OCI-M1 (cell line): ENCODE measurements around the gene PDE4D.

ENCODE experiments used
- DNase-seq: peaks from one replicate; lab custom pipeline; 2025; lab: John Stamatoyannopoulos, UW

The PDE4D gene

DNA sequence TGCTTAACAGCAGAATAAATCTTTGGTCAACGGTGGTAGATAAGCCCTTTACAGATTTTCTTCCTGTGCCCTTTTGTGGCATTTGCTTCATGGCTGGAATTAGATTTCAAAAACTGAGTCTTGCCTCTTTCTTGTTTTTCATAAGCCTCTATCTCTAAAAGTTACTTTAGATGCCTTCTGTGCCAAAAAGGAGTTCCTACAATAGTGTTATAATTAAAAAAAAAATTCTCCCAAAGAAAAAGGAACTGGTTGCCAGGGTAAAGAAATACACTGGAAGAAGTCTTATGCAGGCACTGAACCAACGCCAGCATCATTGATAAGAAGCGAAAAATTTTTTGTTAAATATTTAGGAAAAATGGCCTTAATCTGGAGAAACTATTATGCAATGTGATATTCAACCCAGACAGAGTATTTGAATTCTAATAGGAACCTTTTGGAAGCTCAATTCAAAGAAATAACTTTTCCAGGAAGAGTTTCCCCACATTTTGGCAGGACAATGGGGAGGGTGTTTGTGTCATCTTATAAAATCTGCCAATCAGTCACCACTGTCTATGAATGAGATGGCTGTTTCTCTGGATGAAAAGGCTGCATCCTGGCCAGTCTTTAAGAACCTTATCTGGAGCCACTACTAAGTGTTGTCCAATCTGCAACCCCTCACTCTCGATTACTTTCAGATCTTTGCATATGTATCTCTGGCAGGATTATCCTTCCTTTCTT lies 608.1 kb downstream of the PDE4D start:
- no peak for DNase-seq

DNA sequence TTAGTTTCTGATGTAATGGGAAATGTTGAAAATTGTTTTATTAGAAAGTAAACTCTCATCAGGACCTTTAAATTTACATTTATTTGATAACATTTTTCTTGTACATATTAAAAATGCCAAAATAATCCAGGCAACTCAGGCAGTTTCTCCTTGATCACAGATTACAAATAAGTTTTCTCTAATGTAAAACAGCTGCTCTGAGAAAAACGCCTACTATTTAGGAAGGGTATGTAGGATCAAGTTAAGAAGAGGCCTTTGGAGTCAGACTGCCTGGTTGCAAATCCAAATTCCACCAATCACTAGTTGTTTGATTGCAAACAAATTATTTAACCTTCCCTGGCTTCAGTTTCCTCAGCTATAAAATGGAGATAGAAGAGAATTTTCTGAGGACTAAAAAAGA lies 610.8 kb downstream of the PDE4D start:
- no peak for DNase-seq

DNA sequence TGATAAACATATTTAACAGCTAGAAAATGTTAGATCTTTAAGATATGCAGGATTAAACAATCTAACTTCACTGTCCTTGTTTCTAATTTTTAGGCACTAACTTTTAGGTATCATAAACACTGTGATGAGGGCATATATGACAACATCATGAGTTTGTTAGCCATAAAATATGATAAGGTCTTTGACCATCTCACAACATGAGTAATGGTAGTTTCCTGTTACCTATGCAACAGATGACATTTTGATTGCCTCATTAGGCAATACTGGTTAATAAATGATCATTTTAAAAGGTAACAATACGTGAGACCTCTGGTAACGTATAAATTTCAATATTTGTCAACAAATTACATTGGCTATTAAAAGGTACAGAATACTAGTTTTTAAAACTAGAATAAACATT lies 613.5 kb downstream of the PDE4D start:
- no peak for DNase-seq

DNA sequence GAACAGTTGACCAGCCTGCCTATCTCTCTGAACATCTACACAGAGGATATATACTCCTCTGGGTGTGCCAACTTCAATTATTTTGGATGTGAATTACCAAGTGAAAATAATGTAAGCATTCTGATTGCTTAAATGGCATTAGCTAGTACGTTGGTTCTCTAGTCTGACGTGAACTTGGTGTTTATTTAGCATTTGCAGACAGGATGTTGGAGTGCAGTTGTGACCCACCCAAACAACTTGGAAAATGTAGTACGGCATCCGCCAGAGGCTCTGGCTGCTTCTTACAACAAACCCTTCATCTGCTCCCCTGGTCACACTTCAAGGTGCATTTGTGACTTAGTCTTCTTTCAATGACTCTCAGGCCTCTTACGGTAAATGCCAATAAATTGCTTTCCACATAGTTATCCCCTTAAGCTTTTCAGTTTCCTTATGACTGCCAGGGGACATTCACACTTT lies 616.6 kb downstream of the PDE4D start:
- no peak for DNase-seq

DNA sequence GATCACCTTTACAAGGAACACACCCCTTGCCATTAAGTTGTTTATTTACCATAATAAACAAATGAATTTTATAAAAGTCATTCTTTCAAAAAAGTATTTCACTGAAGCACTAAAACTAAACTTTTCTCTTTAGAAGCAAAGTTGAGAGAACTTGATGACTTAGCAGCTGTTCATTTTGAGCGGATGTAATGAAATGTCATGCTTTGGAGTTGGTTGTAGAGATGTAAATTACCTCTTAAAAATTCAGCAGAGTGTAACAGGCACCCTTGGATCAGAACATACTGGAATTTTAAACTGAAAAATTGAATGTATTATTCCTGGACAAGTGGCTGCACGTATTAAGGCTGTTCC lies 617.2 kb downstream of the PDE4D start:
- no peak for DNase-seq

DNA sequence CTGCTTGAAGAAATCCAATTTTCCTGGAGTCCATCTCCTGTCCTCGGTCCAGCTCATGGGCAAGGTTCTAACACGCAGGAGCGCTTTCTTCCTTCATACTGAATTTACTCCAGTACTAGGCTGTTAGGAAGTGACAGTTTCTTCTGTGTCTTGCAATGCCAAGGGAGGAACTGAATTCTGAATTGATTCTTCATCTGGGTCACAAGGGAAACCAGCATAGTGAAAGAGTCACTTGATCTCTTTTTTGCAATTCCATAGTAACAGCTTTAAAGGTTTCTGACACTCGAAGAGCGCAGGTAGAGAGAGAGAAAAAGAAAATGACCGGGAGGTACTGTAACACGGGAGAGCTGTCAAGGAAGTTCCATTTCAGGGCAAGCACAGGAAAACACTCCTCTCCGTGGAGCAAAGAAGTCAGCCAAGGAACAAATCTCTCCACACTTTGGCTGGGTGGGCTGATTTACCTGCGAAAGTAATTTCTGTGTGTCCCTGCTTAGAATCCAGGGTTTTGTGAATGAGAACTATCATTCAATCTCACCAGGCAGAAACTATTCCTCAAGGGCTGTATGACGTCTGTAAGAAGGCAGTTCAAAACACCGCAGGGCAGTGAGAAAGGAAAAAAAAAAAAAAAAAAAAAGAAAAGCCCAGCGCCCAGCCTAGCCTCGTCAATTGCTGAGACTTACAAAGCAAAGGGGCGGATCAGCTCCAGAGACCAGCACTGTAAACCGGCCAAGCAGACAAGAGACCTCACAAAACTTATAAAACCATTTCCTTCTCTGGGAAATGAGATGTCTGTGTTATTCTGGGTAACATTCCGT lies 617.8 kb downstream of the PDE4D start:
- peak; percentile 75 for DNase-seq

DNA sequence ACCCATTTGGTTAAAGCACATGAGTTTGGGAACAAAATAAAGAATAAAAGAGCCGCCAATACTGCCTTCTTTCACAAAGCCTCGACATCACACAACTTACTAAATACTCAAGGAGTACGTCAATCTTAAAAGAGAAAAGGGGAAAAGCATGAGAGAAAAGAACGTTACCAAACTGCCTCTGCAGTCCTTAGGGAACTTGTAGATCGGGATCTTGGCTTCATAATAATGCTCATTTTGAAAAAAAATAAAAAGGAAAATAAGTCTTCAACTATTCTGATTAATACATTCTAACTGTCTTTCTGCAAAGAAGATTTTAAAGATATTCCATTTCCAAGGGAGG lies 618.4 kb downstream of the PDE4D start:
- peak; percentile 65 for DNase-seq

DNA sequence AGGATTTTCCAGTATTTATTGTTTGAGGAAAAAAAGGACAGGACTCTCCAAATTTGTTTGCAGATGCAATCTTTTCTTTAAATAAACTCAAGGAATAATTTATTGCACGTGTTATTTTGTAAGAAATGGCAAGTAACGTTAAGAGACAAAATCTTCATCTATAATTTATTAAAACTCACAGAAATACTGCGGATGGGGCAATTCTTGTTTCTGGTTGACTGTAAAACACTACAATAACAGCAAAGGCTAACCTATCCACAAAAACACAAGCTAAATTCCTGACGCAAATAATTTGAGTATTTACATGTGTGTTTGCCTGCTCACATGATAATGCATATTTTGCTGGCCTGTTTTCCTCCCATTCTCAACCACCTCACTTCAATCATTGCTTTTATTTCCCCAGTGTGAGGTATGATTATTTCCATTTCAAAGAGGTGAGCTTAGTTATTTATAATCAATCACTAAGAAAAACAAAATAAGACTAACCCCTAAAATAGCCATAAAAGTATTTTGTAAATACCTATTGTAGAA lies 619.4 kb downstream of the PDE4D start:
- DNase-seq, result peak; percentile 20

DNA sequence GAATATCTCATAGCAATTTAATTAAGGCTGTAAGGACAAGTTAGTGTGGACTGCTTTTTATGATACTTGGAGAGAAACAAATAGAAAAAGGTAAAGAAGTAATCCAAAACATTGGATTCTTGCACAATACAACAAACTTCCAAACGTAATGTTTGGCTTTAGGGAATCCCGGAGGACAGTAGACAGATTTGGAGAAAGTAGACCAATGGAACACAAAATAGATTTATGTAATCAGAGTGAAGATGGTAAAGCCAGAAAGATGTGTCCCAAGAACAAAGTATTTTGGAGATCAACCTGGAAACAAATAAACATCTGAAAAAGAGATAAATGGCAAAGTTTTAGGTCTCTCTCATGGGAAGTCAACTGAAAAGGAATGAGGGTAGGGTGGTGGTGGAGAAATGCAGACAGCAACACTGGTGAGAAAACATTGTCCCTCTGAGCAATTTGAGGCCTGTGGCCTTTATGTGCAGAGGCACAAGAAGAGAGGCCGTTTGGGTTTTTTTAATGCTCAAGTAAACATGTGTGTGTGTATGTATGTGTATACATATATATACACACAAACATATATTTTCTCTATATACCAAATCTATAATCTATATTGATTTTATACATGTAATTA lies 620.6 kb downstream of the PDE4D start:
- DNase-seq, result no peak

DNA sequence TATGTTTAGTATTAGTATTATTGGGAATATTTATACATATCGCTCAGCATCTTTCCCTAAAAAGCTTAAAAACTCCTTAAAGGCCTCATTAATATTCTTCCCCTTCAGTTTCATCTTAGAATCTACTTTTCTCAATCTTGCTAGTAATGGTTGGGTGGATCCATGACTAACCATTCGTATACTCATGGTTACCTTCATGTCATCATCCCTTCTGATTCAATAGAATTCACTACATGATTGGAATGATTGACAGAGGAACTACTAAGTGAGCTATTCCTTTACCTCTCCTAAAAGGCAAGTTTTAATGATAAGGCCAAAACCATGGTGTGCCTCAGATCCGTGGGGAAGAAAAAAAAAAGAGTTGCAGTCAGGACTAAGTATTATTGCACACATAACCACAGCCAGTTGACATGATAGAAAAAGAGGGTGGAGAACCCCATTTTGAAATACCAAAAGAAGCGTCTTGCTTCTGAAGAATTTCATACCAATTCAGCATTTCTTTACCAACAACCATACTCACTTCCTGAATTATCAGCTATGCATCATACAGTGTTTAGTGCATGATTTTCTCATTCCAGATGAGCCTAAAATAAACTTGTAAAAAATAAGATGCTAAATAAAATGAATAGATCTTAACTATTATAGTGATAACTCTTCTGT lies 624.6 kb downstream of the PDE4D start:
- DNase-seq, result no peak

DNA sequence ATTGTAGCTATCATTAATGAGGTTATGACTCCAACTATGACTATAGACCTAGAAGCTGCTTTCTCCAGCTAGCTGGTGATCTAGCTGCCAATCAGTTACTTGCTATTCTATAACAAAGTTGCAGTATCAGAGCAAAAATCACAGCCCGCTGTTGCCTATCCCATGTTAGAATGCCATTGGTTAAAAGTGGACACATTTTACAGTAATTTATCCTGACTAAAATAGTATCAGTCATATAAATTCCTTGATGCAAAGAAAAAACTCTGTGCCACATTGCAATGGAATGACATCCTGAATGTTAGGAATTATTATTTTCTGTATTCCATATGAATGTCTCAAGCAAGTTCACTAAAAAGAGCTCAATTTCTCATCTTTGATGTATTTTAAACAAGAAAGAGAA lies 626.5 kb downstream of the PDE4D start:
- DNase-seq, result no peak

DNA sequence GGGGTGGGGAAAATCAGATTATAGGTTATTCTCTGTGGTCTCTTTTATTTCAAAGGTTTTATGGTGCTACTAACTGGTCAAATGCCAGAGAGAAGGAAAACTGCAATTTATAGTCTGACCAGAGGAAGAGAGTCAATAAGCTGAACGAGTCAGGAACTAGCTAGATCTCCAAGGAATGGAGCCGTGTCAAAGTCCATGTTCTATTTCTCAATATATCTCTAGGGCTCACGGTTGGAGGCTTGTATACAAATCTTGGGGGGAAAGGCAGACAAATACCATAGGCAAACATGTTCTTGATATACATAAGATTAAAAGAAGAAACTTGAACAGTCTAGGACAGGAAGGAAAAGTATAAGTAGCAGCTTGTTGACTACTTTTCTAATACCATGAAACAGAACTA lies 627.1 kb downstream of the PDE4D start:
- no peak for DNase-seq

DNA sequence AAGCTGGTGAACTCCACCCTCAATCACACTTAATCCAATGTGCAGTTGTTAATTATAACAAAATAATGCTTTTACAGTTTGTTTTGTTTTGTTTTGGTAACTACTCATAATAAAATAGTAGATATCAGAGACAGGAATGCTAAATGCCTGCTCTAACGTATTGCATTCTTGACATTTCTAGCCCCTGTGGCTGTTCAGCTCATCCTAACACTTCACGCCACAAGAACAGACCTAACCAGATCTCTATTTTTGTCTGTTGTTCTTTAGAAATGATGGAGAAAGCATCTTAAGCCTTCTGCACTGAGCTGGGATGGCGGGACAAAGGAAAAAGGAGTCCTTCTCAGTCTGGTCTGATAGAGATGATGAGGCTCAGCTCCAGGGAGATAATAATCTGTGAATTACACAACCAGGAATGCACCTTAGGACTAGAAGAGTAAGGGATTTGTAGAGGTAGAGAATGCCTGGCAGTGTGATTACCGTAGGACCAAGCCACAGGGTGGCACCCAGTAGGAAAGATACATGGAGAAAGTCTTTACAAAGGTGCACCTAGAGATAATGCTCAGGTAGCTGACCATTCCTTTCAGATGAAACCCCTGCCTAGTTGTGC lies 628.8 kb downstream of the PDE4D start:
- no peak for DNase-seq

DNA sequence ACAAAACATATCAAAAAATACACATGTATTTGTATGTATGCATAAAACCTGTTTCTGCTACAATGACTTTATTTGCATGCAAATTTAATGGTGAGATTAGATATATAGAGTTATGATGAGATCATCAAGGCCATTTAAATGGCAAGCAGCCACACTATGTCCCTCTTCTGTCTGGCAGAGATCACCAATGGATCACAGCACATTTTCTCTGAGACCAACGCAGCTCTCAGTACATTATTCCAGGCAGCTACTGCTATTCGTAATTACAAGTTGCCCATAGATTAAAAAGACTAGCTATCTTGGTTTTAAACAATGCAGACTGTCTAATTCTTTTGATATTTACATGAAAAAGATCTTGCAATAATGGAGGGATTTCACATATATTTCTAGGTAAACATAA lies 629.5 kb downstream of the PDE4D start:
- no peak for DNase-seq

DNA sequence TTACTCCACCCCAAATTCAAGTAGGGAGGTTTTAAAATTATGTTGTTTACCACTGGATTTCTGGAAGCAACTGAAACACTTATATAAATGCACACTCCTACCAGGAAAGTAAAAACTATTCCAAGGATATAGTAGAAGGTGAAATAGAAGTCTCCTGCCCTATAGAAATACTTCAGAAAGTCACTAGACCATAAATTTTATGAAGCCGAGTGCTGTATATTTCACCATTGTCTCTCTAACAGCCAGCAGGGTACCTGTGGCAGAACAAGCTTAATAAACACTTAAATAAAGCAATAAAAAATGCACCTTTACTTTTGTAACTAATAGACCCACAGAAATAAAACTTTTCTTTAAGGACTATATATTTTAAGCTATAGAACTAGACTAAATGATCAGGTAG lies 631.6 kb downstream of the PDE4D start:
- DNase-seq, result no peak

DNA sequence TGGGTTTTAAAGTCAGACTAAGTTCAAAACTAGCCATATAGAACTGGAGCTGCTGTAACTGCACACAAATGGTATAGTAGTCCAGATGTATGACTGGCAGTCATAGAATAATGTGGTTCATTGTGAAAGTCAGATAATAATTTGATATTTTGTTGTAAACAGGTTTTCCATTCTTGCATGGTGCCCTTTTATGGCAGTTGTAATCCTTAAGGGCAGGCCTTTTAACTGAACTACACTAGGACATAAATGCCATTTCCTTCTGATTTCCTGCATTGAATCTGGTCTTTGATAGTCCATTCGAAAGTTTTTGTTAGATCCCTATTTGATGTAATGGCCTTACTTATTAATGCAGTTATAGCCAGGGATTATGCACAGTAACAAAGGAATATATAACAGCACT lies 632.6 kb downstream of the PDE4D start:
- DNase-seq, result no peak

DNA sequence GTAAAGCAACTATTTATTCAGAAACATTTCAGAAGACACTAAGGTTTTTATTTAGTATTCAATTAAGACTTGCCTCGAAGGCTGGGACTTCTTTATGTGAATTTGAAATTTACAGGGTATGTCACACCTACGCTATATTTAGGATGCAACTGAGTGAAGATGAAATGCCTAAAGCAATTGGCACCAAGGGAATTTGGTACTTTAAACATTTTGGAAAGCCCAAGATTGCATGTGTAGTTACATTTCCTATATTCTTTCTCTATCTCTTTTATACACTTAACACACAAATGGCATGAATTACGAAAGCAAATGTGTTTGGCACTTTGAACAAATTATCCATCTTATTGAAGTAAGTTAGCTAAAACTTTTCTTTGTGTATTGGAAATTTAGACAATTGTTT lies 633.3 kb downstream of the PDE4D start:
- no peak for DNase-seq

DNA sequence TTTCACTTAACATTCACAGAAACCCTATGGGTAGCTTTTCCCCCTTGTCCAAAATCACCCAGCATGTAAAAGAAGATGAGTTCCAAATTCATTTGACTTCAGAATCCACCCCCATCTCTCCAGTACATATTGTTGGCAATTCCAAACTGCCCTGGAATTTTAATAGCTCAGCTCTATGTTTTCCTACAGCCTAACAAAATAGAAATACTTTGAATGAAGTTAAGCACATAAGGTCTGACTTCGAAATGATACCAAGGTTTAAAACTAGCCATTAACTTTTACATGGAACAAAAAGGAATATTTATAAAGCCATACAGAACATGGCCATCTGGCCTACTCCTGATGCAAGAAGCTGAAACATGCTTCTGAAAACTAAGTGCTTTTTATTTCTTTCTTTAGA lies 634.3 kb downstream of the PDE4D start:
- DNase-seq, result peak; percentile 21

DNA sequence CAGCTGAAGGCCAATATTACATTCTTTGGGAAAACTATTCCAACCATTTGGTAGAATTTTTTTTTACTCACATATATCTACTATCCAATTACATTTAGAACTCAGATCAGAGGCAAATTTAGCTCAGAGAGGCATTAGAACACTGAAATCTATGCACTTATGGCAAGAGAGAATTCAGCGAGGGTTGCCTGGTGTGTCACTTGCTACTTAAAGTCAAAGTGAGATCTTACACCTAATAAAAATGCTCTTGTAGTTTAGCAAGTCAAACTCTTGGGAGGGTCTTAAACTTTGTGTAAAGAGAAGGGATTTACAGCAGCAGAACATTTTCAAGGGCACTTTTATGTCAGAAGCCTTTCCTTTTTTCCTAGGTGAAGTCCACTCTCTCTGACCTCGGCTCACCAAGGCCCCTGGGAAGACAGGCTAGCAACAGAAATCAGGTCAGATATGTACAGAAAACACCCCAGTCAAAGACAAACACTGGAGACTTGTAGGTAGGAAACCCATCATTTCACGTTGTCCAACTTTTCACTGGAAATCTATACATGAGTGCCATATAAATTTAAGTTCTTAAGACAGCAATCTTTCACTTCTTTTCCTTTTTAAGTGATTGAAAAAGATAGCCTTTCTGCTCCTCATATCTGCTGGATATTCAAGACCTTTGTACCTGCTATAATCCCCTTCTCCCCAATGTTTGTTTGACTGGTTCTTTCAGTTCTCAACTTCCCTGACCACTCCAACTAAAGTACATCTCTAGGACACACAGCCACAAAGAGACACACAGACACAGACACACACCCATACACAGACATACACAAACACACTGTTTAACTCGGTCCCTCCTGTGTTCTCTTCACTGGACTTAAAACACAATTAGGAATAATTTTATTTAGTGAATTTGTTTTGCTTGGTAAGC lies 635.8 kb downstream of the PDE4D start:
- no peak for DNase-seq

DNA sequence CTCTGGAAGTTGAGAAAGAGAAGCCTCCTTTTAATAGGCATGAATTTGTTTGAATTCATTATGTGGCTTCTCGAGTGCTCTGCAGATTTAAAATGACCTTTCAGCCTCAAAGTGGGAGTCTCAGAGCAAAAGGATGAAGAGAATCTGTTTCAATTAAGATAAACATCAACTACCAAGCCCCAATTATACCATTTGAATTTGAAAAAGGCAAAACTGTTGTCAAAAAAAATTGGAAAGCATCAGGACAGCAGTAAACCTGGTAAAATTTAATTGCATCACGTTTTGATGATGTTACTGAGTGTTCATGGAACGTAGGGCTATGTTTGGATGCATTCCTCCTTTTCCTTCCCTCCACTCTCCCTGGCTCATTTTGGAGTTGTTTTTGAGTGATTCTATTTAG lies 637.2 kb downstream of the PDE4D start:
- DNase-seq, result no peak

DNA sequence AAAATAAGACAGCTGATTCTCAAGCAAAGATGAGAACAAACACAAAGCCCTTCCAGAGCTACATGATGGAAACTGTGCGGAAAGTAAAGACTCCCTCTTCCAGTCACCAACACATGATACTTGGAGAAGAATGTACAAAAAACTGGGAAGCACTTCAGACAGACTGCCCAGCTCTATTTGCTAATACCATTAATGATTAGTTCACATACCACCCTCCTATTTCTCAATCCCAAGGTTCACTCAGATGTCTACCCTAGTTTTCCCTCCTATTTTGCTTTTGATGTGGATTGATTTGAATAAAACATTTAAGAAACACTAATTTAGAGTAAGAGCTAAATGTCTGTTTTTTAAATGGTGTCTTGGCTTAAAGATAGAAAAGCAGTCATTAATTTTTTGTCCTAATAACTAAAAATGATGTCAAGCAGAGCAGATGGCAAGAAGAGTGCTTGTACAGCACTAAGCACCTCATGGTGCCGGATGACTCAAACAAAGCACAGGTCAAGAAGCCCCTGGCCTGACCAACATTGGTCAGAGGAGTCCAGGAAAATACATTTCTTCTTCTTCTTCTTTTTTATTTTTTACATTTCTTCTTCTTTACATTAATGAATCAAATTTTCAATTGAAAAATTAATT lies 639.4 kb downstream of the PDE4D start:
- DNase-seq, result no peak
